Testis (tissue), 2 donors: ENCODE measurements around the gene ALG1.
"Not testable (repeated sequence)": the region's sequence is repeated elsewhere in the genome, so short reads cannot be mapped to it uniquely, and the experiment has no call there.

Experiments
- CTCF ChIP-seq, 3 experiments: fragments of 450-650 bp in 2 of 3; fragments of 200-600 bp in 1 of 3; sonication (generic) in 1 of 3; IDR thresholded peaks; one replicate each; pipeline ENCODE4 v1.5.1; 2016 to 2019; ENCODE audit warnings: antibody characterized with exemption in 3 of 3, mild to moderate bottlenecking in 2 of 3, moderate library complexity in 1 of 3
- POLR2A ChIP-seq: fragments of 450-650 bp; IDR thresholded peaks from one replicate; pipeline ENCODE4 v1.6.1; 2017; ENCODE audit warnings: antibody characterized with exemption, mild to moderate bottlenecking, moderate library complexity

- TF ChIP-seq CTCF (IDR thresholded peaks at IDR 0.05); POLR2A: not testable (repeated sequence)
These were observed 27.1 kb upstream of the ALG1 start for GRCh38 chr16:5044581-5044980.
